H1 (cell line): ENCODE data around the gene THADA. TPM values are rescaled to one million over a fixed set of nuclear protein-coding genes. Genes with fewer than 3 reads are reported as not detected.

Experiments used
- CTCF ChIA-PET: fragments of 300-600 bp; sonication (Branson Sonifier 250); formaldehyde crosslinking; loops from one replicate; lab custom pipeline; 2021; ENCODE audit not compliant: partially characterized antibody; lab: Charles Lee
- POLR2A ChIA-PET: fragments of 300-600 bp; sonication (Branson Sonifier 250); formaldehyde crosslinking; loops from one replicate; lab custom pipeline; 2021; ENCODE audit warnings: inconsistent platforms; ENCODE audit not compliant: partially characterized antibody; lab: Charles Lee
- DNase-seq, 2 experiments: peaks; one replicate each; pipeline versions ENCODE4 v3.0.0 to v3.0.0-alpha.2; 2010 to 2022; ENCODE audit warnings: low spot score in 2 of 2, low read depth in 1 of 2, mixed read lengths in 1 of 2
- FAIRE-seq: peaks from 2 replicates; lab custom pipeline; 2011; peaks lifted over from hg19 to GRCh38; lab: Jason Lieb, UNC
- H2AFZ ChIP-seq: 2 replicates; pipeline ENCODE4 v1.8.1; 2012; ENCODE audit warnings: low read length, inconsistent platforms
- H2AK5ac ChIP-seq: 2 replicates; pipeline ENCODE4 v1.6.1; 2013; ENCODE audit warnings: low read depth, low read length
- H2BK120ac ChIP-seq: replicated peaks from 2 replicates; pipeline ENCODE3; 2013; ENCODE audit warnings: low read depth, low read length, inconsistent platforms
- H2BK12ac ChIP-seq: 2 replicates; pipeline ENCODE4 v1.6.1; 2013; ENCODE audit warnings: low read depth, low read length
- H2BK15ac ChIP-seq: 2 replicates; pipeline ENCODE4 v1.6.1; 2013; ENCODE audit warnings: low read length
- H2BK20ac ChIP-seq: 2 replicates; pipeline ENCODE4 v1.6.1; 2013; ENCODE audit warnings: low read length
- H2BK5ac ChIP-seq: 2 replicates; pipeline ENCODE4 v1.6.1; 2013; ENCODE audit warnings: low read depth, low read length
- H3K14ac ChIP-seq: 2 replicates; pipeline ENCODE4 v1.6.1; 2013; ENCODE audit warnings: inconsistent platforms; ENCODE audit not compliant: insufficient read length
- H3K18ac ChIP-seq: 2 replicates; pipeline ENCODE4 v1.6.1; 2013; ENCODE audit warnings: low read length; ENCODE audit errors: extremely low read depth
- H3K23ac ChIP-seq: 2 replicates; pipeline ENCODE4 v1.6.1; 2013; ENCODE audit warnings: inconsistent platforms; ENCODE audit not compliant: insufficient read length
- H3K23me2 ChIP-seq: 2 replicates; pipeline ENCODE4 v1.6.1; 2013; ENCODE audit warnings: low read depth, low read length
- H3K27ac ChIP-seq: 2 replicates; pipeline ENCODE4 v1.6.1; 2011; ENCODE audit warnings: low read depth, low read length, inconsistent platforms
- H3K27me3 ChIP-seq, 4 experiments: replicated peaks in 1 of 4; 1 replicate in 1 of 4; 2 replicates in 3 of 4; pipeline versions ENCODE4 v1.6.1 to v1.8.1; 2011 to 2013; ENCODE audit warnings: low read length in 3 of 4, mild to moderate bottlenecking in 3 of 4, inconsistent platforms in 2 of 4, mixed read lengths in 2 of 4, moderate library complexity in 1 of 4; ENCODE audit not compliant: control insufficient read depth in 3 of 4, insufficient read depth in 3 of 4; ENCODE audit errors: extremely low read depth in 1 of 4
- H3K36me3 ChIP-seq, 4 experiments: 2 replicates each; pipeline versions ENCODE4 v1.6.1 to v1.8.1; 2011 to 2013; ENCODE audit warnings: mild to moderate bottlenecking in 4 of 4, low read length in 3 of 4, moderate library complexity in 2 of 4, control low read depth in 1 of 4, inconsistent platforms in 1 of 4; ENCODE audit not compliant: insufficient read depth in 4 of 4, control insufficient read depth in 2 of 4
- H3K4ac ChIP-seq: replicated peaks from 2 replicates; pipeline ENCODE3; 2013; ENCODE audit warnings: low read length, low read depth, mixed read lengths, inconsistent platforms; ENCODE audit not compliant: insufficient read length
- H3K4me1 ChIP-seq, 4 experiments: replicated peaks in 1 of 4; 1 replicate in 1 of 4; 2 replicates in 3 of 4; pipeline versions ENCODE4 v1.6.1 to v1.8.1; 2011 to 2013; ENCODE audit warnings: low read length in 3 of 4, inconsistent platforms in 2 of 4, mixed read lengths in 1 of 4; ENCODE audit not compliant: insufficient read depth in 4 of 4, control insufficient read depth in 3 of 4
- H3K4me2 ChIP-seq, 2 experiments: 2 replicates each; pipeline versions ENCODE4 v1.6.1 to v1.8.1; 2011 to 2013; ENCODE audit warnings: low read depth in 2 of 2, low read length in 2 of 2, control low read depth in 1 of 2, inconsistent platforms in 1 of 2, mild to moderate bottlenecking in 1 of 2; ENCODE audit not compliant: insufficient read depth in 1 of 2
- H3K4me3 ChIP-seq, 4 experiments: fragments of 200-600, 300-600 bp in 1 of 4; sonication (generic), shearing (Covaris generic), sonication (Bioruptor Twin) in 1 of 4; 2 replicates each; pipeline versions ENCODE4 v1.5.1 to v1.8.1; 2011 to 2016; ENCODE audit warnings: low read length in 4 of 4, low read depth in 3 of 4, control low read depth in 2 of 4, inconsistent platforms in 2 of 4, mild to moderate bottlenecking in 2 of 4, mixed read lengths in 1 of 4, moderate library complexity in 1 of 4; ENCODE audit not compliant: insufficient read depth in 2 of 4; ENCODE audit errors: extremely low read depth in 1 of 4
- H3K56ac ChIP-seq: replicated peaks from 2 replicates; pipeline ENCODE3; 2013; ENCODE audit warnings: low read depth, mild to moderate bottlenecking, mixed read lengths, low read length, inconsistent platforms; ENCODE audit not compliant: insufficient read length
- H3K79me1 ChIP-seq: 2 replicates; pipeline ENCODE4 v1.6.1; 2013; ENCODE audit warnings: low read depth, low read length, control low read depth
- H3K79me2 ChIP-seq, 2 experiments: 2 replicates each; pipeline versions ENCODE4 v1.6.1 to v1.8.1; 2012 to 2013; ENCODE audit warnings: low read length in 2 of 2, mild to moderate bottlenecking in 2 of 2, inconsistent platforms in 1 of 2; ENCODE audit not compliant: insufficient read depth in 2 of 2, control insufficient read depth in 1 of 2
- H3K9ac ChIP-seq, 4 experiments: replicated peaks in 1 of 4; 1 replicate in 1 of 4; 2 replicates in 3 of 4; pipeline versions ENCODE4 v1.6.1 to v1.8.1; 2011 to 2013; ENCODE audit warnings: low read depth in 3 of 4, low read length in 3 of 4, control low read depth in 2 of 4, mild to moderate bottlenecking in 2 of 4, moderate library complexity in 2 of 4, inconsistent platforms in 1 of 4; ENCODE audit errors: extremely low read depth in 1 of 4
- H3K9me3 ChIP-seq, 2 experiments: 2 replicates each; pipeline versions ENCODE4 v1.6.1 to v1.8.1; 2012 to 2013; ENCODE audit warnings: mild to moderate bottlenecking in 2 of 2, moderate library complexity in 2 of 2, control low read depth in 1 of 2, inconsistent platforms in 1 of 2, low read depth in 1 of 2, low read length in 1 of 2, mixed read lengths in 1 of 2; ENCODE audit not compliant: insufficient read depth in 2 of 2
- H4K20me1 ChIP-seq, 2 experiments: replicated peaks in 1 of 2; 2 replicates each; pipeline versions ENCODE3 to v1.8.1; 2011 to 2013; ENCODE audit warnings: inconsistent platforms in 2 of 2, low read length in 2 of 2, mild to moderate bottlenecking in 1 of 2; ENCODE audit not compliant: insufficient read depth in 2 of 2, control insufficient read depth in 1 of 2
- H4K5ac ChIP-seq: 2 replicates; pipeline ENCODE4 v1.6.1; 2013; ENCODE audit warnings: low read length, low read depth, mixed read lengths, inconsistent platforms; ENCODE audit not compliant: insufficient read length
- H4K8ac ChIP-seq: 2 replicates; pipeline ENCODE4 v1.8.0; 2013; ENCODE audit warnings: mild to moderate bottlenecking, moderate library complexity, low read length, inconsistent platforms; ENCODE audit not compliant: insufficient read depth; ENCODE audit errors: extremely low read depth
- H4K91ac ChIP-seq: replicated peaks from 2 replicates; pipeline ENCODE3; 2013; ENCODE audit warnings: low read length, mixed read lengths, inconsistent platforms; ENCODE audit not compliant: insufficient read length
- BRCA1 ChIP-seq: IDR thresholded peaks from 2 replicates; pipeline ENCODE4 v1.6.1; 2012; ENCODE audit warnings: low read depth, low read length, improper control_type of control experiment
- CBX8 ChIP-seq: fragments of 300-800, 300-1000 bp; sonication (generic); IDR thresholded peaks from 2 replicates; pipeline ENCODE4 v1.7.1; 2016; ENCODE audit warnings: low read depth, low read length, borderline replicate concordance
- GTF2F1 ChIP-seq: IDR thresholded peaks from 2 replicates; pipeline ENCODE4 v1.6.1; 2012; ENCODE audit warnings: low read depth, low read length, improper control_type of control experiment, borderline replicate concordance
- JUND ChIP-seq: IDR thresholded peaks from 2 replicates; pipeline ENCODE4 v1.6.1; 2011; ENCODE audit warnings: mild to moderate bottlenecking, improper control_type of control experiment, low read length
- KDM1A ChIP-seq: fragments of 200-600, 300-600 bp; sonication (generic); IDR thresholded peaks from 2 replicates; pipeline ENCODE4 v1.7.1; 2016; ENCODE audit warnings: mild to moderate bottlenecking, low read length, borderline replicate concordance
- KDM4A ChIP-seq: IDR thresholded peaks from one replicate; pipeline ENCODE4 v1.7.1; 2012; ENCODE audit warnings: low read depth, mild to moderate bottlenecking, moderate library complexity, low read length, inconsistent platforms; ENCODE audit not compliant: severe bottlenecking
- RBBP5 ChIP-seq: IDR thresholded peaks from 2 replicates; pipeline ENCODE4 v1.7.1; 2012; ENCODE audit warnings: low read depth, mild to moderate bottlenecking, inconsistent platforms, low read length, moderate library complexity, borderline replicate concordance
- RFX5 ChIP-seq: IDR thresholded peaks from 2 replicates; pipeline ENCODE4 v1.6.1; 2011; ENCODE audit warnings: low read depth, low read length, improper control_type of control experiment, borderline replicate concordance
- SIRT6 ChIP-seq: IDR thresholded peaks from one replicate; pipeline ENCODE4 v1.7.1; 2012; ENCODE audit warnings: low read length, inconsistent platforms
- SP1 ChIP-seq: IDR thresholded peaks from 2 replicates; pipeline ENCODE4 v1.6.1; 2011; ENCODE audit warnings: low read depth, low read length
- YY1 ChIP-seq: IDR thresholded peaks from 2 replicates; pipeline ENCODE4 v1.6.1; 2011; ENCODE audit warnings: low read depth, mild to moderate bottlenecking, low read length
- WGBS, 2 experiments: shearing (Covaris generic) in 1 of 2; methylation state at CpG; one replicate each; pipeline versions ENCODE4 v1.1.6 to v1.1.7; 2013 to 2015; ENCODE audit warnings: low lambda C conversion rate in 2 of 2, mixed read lengths in 2 of 2, inconsistent platforms in 1 of 2, low coverage in 1 of 2, missing lambda C conversion rate in 1 of 2; ENCODE audit not compliant: insufficient replicate concordance in 2 of 2, insufficient coverage in 1 of 2, insufficient read length in 1 of 2; ENCODE audit errors: extremely low coverage in 1 of 2, missing lambda C conversion rate in 1 of 2; 5-methylcytosine and 5-hydroxymethylcytosine counted together
- polyA plus RNA-seq, 7 experiments: library from polyadenylated mRNA; depleted of rRNA in 3 of 7; stranded (reverse) in 5 of 7; unstranded in 2 of 7; fragments of >200 nt in 5 of 7; fragments of 200-250 nt in 2 of 7; gene quantifications; 1 replicate in 5 of 7; 2 replicates in 1 of 7; 4 replicates in 1 of 7; pipeline versions ENCODE4 v1.2.1 to v1.2.3, GENCODE V29; 2011 to 2013; ENCODE audit warnings: missing spikeins in 2 of 7, mixed read lengths in 2 of 7
- total RNA-seq: library from RNA; stranded (reverse); fragmentation: NEBNext Ultra II Directional; extraction: Animal tissue kit (Norgen Biotek cat#: 25700); gene quantifications from 2 replicates; pipeline ENCODE4 v1.2.1, GENCODE V29; 2021
- TF ChIP-seq, protein P1 (sequence below): IDR thresholded peaks from 2 replicates; pipeline ENCODE4 v1.6.1; 2011; ENCODE audit warnings: low read depth, mild to moderate bottlenecking, low read length; ENCODE audit not compliant: insufficient read depth
- TF ChIP-seq, protein P2 (sequence below): IDR thresholded peaks from 2 replicates; pipeline ENCODE4 v1.6.1; 2012; ENCODE audit warnings: low read length, inconsistent platforms

THADA gene
- total and polyA plus RNA-seq, 2 of the 8 experiments (the other 6 are each of a cell fraction or from before 2014, with no cell fraction given), result 22.4 to 26.8 TPM

DNA sequence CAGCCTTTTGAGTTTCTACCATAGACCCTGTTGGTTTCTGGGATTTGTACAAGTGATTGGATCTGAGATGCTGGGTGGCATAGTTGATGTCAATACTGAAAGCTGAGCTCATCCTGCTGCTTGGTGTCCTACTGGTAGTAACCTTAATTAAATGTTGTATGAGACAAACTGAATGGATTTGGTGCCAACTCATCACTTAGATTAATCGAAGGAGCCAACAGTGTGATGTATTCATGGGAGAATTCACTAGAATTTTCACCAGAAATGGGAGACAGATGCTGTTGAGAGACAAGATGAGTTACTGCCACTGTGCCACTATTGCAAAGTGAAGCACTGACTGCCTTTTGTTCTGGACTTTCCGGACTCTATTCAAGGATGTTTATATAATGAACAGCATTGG is 158.5 kb downstream of the THADA start:
- H2BK20ac ChIP-seq, result no peak overlapping the region
- TF ChIP-seq CBX8 (no peak), RBBP5 (no peak), SP1 (no peak), BRCA1 (no peak), KDM1A (no peak), SIRT6 (no peak), JUND (no peak), RFX5 (no peak), YY1 (no peak), KDM4A (no peak), GTF2F1 (no peak)
- TF ChIP-seq, protein P1, sequence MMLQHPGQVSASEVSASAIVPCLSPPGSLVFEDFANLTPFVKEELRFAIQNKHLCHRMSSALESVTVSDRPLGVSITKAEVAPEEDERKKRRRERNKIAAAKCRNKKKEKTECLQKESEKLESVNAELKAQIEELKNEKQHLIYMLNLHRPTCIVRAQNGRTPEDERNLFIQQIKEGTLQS, result no peak
- TF ChIP-seq, protein P2, sequence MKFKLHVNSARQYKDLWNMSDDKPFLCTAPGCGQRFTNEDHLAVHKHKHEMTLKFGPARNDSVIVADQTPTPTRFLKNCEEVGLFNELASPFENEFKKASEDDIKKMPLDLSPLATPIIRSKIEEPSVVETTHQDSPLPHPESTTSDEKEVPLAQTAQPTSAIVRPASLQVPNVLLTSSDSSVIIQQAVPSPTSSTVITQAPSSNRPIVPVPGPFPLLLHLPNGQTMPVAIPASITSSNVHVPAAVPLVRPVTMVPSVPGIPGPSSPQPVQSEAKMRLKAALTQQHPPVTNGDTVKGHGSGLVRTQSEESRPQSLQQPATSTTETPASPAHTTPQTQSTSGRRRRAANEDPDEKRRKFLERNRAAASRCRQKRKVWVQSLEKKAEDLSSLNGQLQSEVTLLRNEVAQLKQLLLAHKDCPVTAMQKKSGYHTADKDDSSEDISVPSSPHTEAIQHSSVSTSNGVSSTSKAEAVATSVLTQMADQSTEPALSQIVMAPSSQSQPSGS, result no peak
- ChIA-PET CTCF (interaction anchor here (1.4 to 1.7 kb wide), 2 partner anchors 8 to 28 kb away, joined by 3 to 4 read pairs; no protein-coding TSS in a partner anchor), POLR2A (no interaction called here)
- no peak overlapping the region for H2BK5ac ChIP-seq
- no peak overlapping the region for H2AFZ ChIP-seq
- no peaks in the 10 kb centered on the region for H4K20me1 ChIP-seq
- H4K91ac ChIP-seq, result no peak overlapping the region
- H3K27me3 ChIP-seq, result no peaks in the 10 kb centered on the region
- no peak overlapping the region for H4K8ac ChIP-seq
- no peak overlapping the region for H3K56ac ChIP-seq
- H3K23ac ChIP-seq, result no peak overlapping the region
- H3K23me2 ChIP-seq, result no peaks in the 10 kb centered on the region
- no peak overlapping the region for H3K9ac ChIP-seq
- DNase-seq (no peak), FAIRE-seq (no peak)
- no peaks in the 10 kb centered on the region for H3K79me1 ChIP-seq
- H3K4ac ChIP-seq, result no peak overlapping the region
- H3K9me3 ChIP-seq, result no peaks in the 10 kb centered on the region
- no peaks in the 10 kb centered on the region for H3K79me2 ChIP-seq
- no peak overlapping the region for H2AK5ac ChIP-seq
- H3K4me3 ChIP-seq, result no peak overlapping the region
- no peak overlapping the region for H4K5ac ChIP-seq
- no peak overlapping the region for H2BK12ac ChIP-seq
- H3K4me2 ChIP-seq, result no peak overlapping the region
- no peak overlapping the region for H3K27ac ChIP-seq
- 93% methylated on average over 2 of the region's 2 CpGs; no CpG with 5 or more reads in 1 of the 2 experiments for WGBS, 2 experiments
- no peak overlapping the region for H3K14ac ChIP-seq
- H2BK15ac ChIP-seq, result no peak overlapping the region
- no peaks in the 10 kb centered on the region for H3K36me3 ChIP-seq
- no peak overlapping the region for H3K18ac ChIP-seq
- H3K4me1 ChIP-seq, result no peaks in the 10 kb centered on the region; a peak in 1 of 7 replicates
- no peak overlapping the region for H2BK120ac ChIP-seq
